HG03354 (cell line): Measurements from ENCODE around the gene PDE7B.

Source experiments
- ATAC-seq: cut with Tn5 transposase; IDR thresholded peaks from one replicate; pipeline ENCODE4 v1.9.1; 2021; ENCODE audit warnings: mild to moderate bottlenecking; ENCODE audit not compliant: unreplicated experiment, poor library complexity, severe bottlenecking

Gene PDE7B

GRCh38 chr6:135972150-135972549 is 120.6 kb downstream of the PDE7B start:
- ATAC-seq = no peak

GRCh38 chr6:135972586-135972985 is 121.1 kb downstream of the PDE7B start:
- no peak for ATAC-seq

- no peak for ATAC-seq
Measured at GRCh38 chr6:135974426-135974825, 122.9 kb downstream of the PDE7B start.

- ATAC-seq = no peak
Measured at GRCh38 chr6:135976585-135976984, 125.1 kb downstream of the PDE7B start.

DNA sequence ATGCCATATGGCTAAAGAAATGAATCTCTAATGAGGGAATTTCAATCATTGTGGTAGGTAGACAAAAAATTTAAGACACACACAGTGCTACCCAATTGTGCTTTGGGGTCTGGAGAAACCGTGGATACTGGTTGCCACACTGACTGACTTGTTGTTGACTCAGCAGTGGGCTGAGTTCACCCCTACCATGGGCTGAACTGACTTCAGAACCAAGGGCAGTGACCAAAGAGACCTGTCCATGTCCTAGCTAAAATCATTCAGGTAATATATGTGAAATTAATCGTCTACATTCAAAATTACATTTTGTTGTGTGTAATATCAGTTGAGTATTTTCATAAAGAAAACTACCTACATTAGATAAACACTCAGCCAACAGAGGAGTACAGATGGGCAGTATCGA is 131.6 kb downstream of the PDE7B start:
- ATAC-seq = no peak

- ATAC-seq = no peak
Measured at GRCh38 chr6:135983718-135984343, 132.3 kb downstream of the PDE7B start.

DNA sequence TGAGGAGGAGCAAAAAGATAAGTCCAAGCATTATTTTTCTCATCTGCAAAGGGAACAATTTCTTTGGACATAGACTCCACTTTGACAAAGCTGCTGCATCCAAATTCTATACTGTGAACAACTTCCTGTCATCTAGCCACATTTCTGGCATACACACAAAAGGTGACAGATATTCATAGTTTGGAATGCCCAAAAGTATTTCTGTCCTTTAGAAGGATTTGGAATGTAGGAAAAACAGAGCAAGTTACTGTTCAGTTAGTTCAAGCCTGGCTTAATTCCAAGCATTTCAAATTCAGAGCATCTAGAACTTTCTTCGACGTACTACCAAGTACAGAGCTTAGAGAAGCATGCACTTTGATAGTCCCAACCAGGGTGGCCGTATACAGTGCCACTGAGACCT is 134.0 kb downstream of the PDE7B start:
- ATAC-seq = no peak

DNA sequence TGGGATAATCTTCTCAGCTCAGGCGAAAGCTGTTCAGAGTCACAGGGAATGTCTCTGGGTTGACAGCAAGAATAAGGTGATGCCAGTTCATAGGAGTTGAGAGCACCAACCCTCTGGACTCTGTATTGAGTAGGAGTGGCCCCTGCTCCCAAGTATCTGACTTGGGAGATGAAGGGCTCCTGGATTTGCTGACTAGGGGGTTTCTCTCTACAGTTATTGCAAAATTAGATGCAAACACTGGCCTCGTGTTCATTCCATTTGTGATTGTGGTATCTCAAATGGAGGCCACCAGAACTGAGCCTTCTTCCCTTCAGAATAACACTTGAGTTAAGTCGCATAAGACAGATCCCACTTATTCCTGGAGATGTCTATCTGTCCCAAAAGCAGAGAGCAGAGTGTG is 135.7 kb downstream of the PDE7B start:
- no peak for ATAC-seq

GRCh38 chr6:135990439-135990838 is 138.9 kb downstream of the PDE7B start:
- ATAC-seq = no peak

DNA sequence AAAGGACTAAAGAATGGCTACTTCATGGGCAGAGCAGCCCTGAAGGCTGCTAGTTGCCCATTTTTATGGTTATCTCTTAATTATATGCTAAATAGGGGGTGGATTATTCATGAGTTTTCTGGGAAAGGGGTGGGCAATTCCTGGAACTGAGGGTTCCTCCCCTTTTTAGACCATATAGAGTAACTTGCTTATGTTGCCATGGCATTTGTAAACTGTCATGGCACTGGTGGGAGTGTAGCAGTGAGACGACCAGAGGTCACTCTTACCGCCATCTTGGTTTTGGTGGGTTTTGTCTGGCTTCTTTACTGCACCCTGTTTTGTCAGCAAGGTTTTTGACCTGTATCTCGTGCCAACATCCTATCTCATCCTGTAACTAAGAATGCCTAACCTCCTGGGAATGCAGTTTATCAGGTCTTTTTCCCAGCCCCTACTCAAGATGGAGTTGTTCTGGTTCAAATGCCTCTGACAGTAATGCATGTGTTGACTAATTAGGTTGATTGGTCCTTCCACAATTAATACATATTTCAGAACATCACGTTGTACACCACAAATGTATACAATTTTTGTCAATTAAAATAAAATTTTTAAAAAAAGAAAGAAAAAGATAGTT is 139.5 kb downstream of the PDE7B start:
- no peak for ATAC-seq

DNA sequence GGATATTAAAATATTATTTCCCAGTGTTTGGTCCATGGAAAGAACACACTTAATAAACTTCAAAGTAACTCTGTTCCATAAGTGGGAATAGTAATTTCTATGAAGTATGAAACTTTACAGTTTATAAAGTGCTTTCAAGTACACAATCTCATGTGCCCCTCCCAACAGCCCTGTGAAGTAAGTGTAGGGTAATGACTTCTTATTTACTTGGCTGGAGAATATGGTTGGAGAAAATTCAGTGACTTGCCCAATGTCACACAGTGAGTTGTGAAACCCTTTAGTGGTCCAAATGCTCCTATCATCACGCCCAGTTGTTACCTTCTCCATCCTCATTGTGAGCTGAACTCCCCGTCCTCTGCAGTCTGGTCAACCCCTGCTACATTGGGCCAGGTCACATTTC is 141.2 kb downstream of the PDE7B start:
- ATAC-seq = no peak

DNA sequence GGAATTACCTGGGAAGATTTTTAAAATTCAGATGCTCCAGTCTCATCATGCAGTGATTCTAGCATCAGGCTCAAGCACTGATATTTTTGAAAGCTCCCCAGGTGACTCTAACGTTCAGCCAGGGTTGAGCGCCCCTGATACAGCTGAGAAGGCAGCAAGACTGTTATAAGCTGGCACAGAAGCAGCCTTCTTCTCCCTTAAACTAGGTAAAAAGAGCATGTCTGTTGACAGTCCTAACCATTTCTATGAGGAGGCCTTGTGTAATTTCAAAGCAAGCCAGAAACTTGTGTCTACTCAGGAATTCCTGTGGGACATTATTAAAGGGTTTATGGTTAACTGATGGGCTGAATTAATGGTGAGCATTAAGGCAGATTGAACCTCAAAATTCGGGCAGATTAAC is 141.9 kb downstream of the PDE7B start:
- no peak for ATAC-seq

DNA sequence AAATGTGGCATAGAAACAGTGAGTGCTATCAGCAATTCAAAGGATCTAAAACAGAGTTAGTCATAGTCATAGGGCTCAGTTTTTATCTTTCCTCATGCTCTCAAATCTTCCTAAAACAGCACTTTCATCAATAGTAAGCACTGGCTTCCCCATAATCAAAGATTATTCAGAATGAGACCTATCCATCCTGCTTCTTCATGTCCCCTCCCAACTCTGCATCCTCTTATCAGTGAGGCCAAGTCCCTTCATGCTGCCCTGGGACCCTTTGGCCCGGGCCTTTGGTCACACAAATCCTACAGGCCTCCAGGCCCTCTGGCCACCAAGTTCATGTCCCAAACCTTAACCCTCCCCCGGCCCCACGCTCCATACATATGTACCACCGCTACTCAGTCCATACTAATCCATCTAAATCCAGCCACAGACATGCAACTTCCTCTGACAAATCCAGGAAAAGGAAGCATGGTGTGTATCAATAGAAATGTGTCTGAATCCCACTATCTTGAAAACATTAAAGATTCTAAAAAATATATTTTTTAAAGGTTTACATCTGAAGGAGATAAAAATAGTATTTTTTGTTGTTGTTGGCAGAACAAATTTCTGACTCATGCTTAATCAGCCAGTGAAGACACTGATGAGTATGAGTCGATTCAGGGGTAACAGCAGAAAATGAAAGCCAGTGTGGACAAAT is 143.5 kb downstream of the PDE7B start:
- no peak for ATAC-seq

DNA sequence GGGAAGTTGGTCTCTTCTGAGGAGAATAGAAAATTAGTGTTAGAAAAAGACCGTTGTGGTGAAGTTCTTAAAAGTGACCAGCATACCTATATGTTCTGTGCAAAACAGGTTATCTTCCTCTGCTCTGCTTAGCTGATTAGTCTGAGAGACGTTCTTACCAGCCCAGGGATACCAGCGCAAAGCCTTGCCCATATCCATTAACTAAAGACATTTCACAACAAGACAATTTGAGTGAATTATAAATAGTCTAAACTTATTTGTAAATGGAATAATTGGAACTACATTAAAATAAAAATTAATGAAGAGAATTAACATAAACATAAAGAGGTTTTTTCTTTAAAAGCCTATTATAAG is 144.0 kb downstream of the PDE7B start:
- no peak for ATAC-seq

- ATAC-seq = no peak
Measured at GRCh38 chr6:135996668-135997067, 145.2 kb downstream of the PDE7B start.

DNA sequence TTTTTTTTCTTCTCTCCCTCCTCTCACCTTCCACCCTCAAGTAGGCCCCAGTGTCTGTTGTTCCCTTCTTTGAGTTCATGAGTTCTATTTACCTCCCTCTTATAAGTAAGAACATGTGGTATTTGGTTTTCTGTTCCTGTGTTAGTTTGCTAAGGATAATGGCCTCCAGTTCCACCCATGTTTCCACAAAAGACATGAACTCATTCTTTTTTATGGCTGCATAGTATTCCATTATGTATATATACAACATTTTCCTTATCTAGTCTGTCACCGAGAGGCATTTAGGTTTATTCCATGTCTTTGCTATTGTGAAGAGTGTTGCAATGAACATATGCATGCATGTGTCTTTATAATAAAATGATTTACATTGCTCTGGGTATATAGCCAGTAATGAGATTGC is 147.9 kb downstream of the PDE7B start:
- ATAC-seq = no peak

DNA sequence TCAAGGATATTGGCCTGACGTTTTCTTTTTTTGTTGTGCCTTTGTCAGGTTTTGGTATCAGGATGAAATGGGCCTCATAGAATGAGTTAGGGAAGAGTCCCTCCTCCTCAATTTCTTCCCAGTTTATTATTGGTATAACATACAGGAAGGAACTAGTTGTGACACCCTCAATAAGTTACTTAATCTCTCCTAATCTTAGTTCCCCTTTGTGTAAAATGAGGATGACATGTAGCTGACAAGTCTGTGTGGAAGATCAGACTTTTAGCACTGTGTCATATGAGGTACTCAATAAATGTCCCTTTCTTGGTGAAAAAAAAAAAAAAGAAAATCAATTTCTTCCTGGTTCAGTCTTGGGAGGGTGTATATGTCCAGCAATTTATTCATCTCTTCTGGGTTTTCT is 155.8 kb downstream of the PDE7B start:
- no peak for ATAC-seq

DNA sequence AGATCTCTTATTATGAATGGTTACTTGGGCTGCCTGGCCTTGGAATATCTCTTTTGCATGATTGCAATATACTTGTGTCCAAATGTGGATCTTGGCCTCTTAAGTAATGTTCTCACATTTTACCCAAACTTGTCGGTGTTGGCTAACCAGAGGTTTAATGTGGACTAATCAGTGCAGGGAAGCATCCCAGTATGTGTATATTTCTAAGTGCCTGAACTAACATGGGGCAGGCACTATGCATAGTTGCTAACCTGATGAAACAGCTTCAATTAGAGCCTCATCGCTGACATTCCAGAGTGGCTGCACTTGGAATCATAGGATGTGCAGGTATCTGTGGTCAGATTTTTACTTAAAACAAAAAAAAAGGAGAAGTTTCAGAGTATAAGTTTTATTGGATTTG is 160.0 kb downstream of the PDE7B start:
- no peak for ATAC-seq

- no peak for ATAC-seq
Measured at GRCh38 chr6:136012198-136012887, 160.8 kb downstream of the PDE7B start.

- ATAC-seq = no peak
Measured at GRCh38 chr6:136012943-136013342, 161.4 kb downstream of the PDE7B start.
